ENCODE results near the gene CCHCR1.

- TF ChIP-seq, protein P1, sequence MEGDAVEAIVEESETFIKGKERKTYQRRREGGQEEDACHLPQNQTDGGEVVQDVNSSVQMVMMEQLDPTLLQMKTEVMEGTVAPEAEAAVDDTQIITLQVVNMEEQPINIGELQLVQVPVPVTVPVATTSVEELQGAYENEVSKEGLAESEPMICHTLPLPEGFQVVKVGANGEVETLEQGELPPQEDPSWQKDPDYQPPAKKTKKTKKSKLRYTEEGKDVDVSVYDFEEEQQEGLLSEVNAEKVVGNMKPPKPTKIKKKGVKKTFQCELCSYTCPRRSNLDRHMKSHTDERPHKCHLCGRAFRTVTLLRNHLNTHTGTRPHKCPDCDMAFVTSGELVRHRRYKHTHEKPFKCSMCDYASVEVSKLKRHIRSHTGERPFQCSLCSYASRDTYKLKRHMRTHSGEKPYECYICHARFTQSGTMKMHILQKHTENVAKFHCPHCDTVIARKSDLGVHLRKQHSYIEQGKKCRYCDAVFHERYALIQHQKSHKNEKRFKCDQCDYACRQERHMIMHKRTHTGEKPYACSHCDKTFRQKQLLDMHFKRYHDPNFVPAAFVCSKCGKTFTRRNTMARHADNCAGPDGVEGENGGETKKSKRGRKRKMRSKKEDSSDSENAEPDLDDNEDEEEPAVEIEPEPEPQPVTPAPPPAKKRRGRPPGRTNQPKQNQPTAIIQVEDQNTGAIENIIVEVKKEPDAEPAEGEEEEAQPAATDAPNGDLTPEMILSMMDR (IDR thresholded peaks at IDR 0.05; ENCODE audit: insufficient read depth, low read length, poor library complexity, severe bottlenecking) = no peak
- TF ChIP-seq EZH2phosphoT487 (conservative IDR thresholded peaks at IDR 0.05; ENCODE audit: low read length) = no peak
Observed at GRCh38 chr6:31154436-31154835, 3.2 kb downstream of the CCHCR1 start.
